Measurements from ENCODE around the gene PTDSS2. TPM values are rescaled to one million over a fixed set of nuclear protein-coding genes. Genes with fewer than 3 reads are reported as not detected.
"Not testable (repeated sequence)": the region's sequence is repeated elsewhere in the genome, so short reads cannot be mapped to it uniquely, and the experiment has no call there.

The PTDSS2 gene
- 10 to 100 TPM; 23.3 to 26.1 TPM for total RNA-seq
- 1 to 10 TPM; 5.5 to 6.3 TPM for polyA plus RNA-seq

DNA sequence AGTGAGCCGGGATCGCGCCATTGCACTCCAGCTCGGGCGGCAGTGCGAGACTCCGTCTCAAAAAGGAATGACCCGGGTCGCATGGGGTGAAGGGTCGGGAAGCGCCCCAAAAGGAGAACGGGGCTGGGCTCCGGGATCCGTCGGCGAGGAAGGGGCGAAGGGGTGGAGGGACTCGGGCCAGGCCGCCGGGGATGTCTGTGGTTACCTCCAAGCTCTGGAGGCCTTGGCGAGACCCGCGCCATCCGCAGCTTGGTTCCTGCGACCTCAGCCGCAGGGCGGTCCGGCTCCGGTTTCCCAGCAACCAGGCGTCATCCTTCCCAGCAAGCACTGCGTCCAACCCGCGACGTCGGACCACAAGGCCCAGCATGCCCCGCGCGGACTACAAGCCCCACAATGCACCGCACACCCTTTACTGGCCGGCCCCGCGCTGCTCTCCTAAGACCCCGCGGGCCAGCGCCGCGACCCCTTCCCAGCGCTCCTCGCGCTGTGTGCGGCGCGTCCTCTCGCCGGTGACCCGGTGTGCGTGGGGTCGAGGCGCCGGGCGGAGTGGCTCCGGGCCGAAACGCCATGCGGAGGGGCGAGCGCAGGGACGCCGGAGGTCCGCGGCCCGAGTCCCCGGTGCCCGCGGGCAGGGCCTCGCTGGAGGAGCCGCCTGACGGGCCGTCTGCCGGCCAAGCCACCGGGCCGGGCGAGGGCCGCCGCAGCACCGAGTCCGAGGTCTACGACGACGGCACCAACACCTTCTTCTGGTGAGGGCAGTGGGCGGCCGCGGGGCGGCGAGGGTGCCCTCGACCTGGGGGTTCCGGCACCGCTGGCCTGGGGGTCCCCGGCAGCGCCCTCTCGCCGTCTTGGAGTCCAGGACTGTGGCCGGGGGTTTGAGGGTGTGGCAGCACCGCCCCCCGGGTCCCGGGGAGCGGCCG is at the start of gene PTDSS2:
TSS of gene PTDSS2 (plus strand) at position 391 of the 920 bp plus-strand sequence. CDS start at position 568, 177 bp downstream.
- Histone ChIP-seq H3K4me3 (ENCODE audit: low read length in 2 of 2) (peak within 1 kb of the TSS; percentile 17 to 90), H3K4me1 (ENCODE audit: insufficient read depth, low read length) (peaks cover 32% of the 10 kb centered on the region), H3K27ac (ENCODE audit: low read depth, low read length) (peak within 1 kb of the TSS; percentile 85), H3K9me3 (ENCODE audit: control insufficient read depth in 1 of 2, low read length in 2 of 2) (no peaks in the 10 kb centered on the region), H3K27me3 (ENCODE audit: insufficient read depth, low read length) (no peaks in the 10 kb centered on the region), H3K36me3 (ENCODE audit: insufficient read depth, low read length) (peaks cover 8% of the 10 kb centered on the region)
- Mint-ChIP-seq H3K4me3 (peak within 1 kb of the TSS; percentile 91 to 99 (median 96)), H3K27me3 (no peaks in the 10 kb centered on the region), H3K27ac (peak within 1 kb of the TSS; percentile 93 to 99 (median 98)), H3K4me1 (peaks cover 13 to 38% (median 25%) of the 10 kb centered on the region in 4 donors), H3K36me3 (peaks cover 0 to 20% of the 10 kb centered on the region in 2 donors), H3K9me3 (no peaks in the 10 kb centered on the region)
- peak; percentile 92 to 96 (median 92) for DNase-seq
- ChIA-PET CTCF (ENCODE audit: partially characterized antibody) (interaction anchor here (0.7 to 7.6 kb wide), 23 partner anchors 10 to 221 kb away, joined by 3 to 103 read pairs (median 5); partner anchors contain the start of genes IFITM2, RNH1 and SIGIRR), POLR2A (ENCODE audit: partially characterized antibody) (interaction anchor here (0.6 to 19.6 kb wide), 27 partner anchors 8 to 292 kb away, joined by 3 to 539 read pairs (median 6); partner anchors contain the start of genes ANO9, BET1L, HRAS and IFITM2)
- intact Hi-C loops (cut with micrococcal nuclease), result loop anchor here (1.0 to 10.0 kb wide), 6 partner anchors 56 to 275 kb away; partner anchors contain the start of genes BET1L and RIC8A

DNA sequence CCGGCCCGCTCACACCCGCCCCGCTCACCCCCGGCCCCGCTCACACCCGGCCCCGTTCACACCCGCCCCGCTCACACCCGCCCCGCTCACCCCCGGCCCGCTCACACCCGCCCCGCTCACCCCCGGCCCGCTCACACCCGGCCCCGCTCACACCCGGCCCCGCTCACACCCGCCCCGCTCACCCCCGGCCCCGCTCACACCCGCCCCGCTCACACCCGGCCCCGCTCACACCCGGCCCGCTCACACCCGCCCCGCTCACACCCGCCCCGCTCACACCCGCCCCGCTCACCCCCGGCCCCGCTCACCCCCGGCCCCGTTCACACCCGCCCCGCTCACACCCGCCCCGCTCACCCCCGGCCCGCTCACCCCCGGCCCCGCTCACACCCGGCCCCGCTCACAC is 48.9 kb upstream of the PTDSS2 start:
- H3K27ac Mint-ChIP-seq; H3K4me3 Mint-ChIP-seq; H3K27ac ChIP-seq (ENCODE audit: low read depth, low read length); H3K27me3 ChIP-seq (ENCODE audit: insufficient read depth, low read length); CTCF ChIA-PET (ENCODE audit: partially characterized antibody); H3K4me3 ChIP-seq (ENCODE audit: low read length in 2 of 2); POLR2A ChIA-PET (ENCODE audit: partially characterized antibody); H3K4me1 ChIP-seq (ENCODE audit: insufficient read depth, low read length); H3K27me3 Mint-ChIP-seq; H3K36me3 Mint-ChIP-seq; H3K4me1 Mint-ChIP-seq; H3K36me3 ChIP-seq (ENCODE audit: insufficient read depth, low read length); H3K9me3 Mint-ChIP-seq; intact Hi-C loops (cut with micrococcal nuclease); H3K9me3 ChIP-seq (ENCODE audit: control insufficient read depth in 1 of 2, low read length in 2 of 2): not testable (repeated sequence)
- peak in 1 of 5 donors; percentile 1 for DNase-seq

DNA sequence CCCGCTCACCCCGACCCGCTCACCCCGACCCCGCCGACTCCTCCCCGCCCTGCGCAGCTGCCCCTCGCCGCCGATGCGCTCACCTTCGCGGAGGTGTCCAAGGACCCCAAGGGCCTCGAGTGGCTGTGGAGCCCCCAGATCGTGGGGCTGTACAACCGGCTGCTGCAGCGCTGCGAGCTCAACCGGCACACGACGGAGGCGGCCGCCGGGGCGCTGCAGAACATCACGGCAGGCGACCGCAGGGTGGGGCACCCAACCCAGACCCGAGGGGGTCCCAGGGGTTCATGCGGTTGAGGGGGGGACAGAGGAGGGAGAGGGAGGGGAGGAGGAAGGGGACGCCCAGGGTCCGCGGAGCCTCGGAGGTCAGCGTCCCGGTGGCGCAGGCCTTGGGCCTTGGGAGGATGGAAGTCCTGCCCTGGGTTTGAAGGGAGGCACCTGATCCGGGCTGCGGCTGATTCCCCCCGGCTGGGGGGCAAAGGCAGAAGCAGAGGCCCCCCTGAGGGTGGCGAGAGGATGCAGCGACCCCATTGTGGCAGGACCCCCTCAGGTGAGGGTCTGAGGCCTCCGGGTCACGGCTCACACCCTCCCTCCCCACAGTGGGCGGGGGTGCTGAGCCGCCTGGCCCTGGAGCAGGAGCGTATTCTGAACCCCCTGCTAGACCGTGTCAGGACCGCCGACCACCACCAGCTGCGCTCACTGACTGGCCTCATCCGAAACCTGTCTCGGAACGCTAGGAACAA is 46.9 kb upstream of the PTDSS2 start:
- CTCF ChIA-PET (ENCODE audit: partially characterized antibody), result interaction anchor here (1.2 to 5.4 kb wide), 2 partner anchors 12 to 47 kb away, joined by 3 to 81 read pairs; partner anchors contain the start of genes PTDSS2 and SIGIRR
- H3K4me1 Mint-ChIP-seq, result peaks cover 0 to 12% (median 3%) of the 10 kb centered on the region in 4 donors
- Histone ChIP-seq H3K4me1 (ENCODE audit: insufficient read depth, low read length) (peaks cover 19% of the 10 kb centered on the region), H3K4me3 (ENCODE audit: low read length in 2 of 2) (no peak overlapping the region), H3K27me3 (ENCODE audit: insufficient read depth, low read length) (no peaks in the 10 kb centered on the region), H3K36me3 (ENCODE audit: insufficient read depth, low read length) (no peaks in the 10 kb centered on the region), H3K9me3 (ENCODE audit: control insufficient read depth in 1 of 2, low read length in 2 of 2) (no peaks in the 10 kb centered on the region), H3K27ac (ENCODE audit: low read depth, low read length) (no peak overlapping the region)
- intact Hi-C loops (cut with micrococcal nuclease), result no loop called here
- peaks cover 0 to 2% of the 10 kb centered on the region in 2 donors for H3K36me3 Mint-ChIP-seq
- H3K27ac Mint-ChIP-seq, result no peak overlapping the region
- H3K4me3 Mint-ChIP-seq, result no peak overlapping the region
- no peak for DNase-seq
- H3K9me3 Mint-ChIP-seq, result no peaks in the 10 kb centered on the region
- POLR2A ChIA-PET (ENCODE audit: partially characterized antibody), result interaction anchor here (6.1 to 16.3 kb wide), 2 partner anchors 13 to 45 kb away, joined by 184 to 539 read pairs; partner anchors contain the start of genes ANO9, PTDSS2 and SIGIRR
- no peaks in the 10 kb centered on the region for H3K27me3 Mint-ChIP-seq

DNA sequence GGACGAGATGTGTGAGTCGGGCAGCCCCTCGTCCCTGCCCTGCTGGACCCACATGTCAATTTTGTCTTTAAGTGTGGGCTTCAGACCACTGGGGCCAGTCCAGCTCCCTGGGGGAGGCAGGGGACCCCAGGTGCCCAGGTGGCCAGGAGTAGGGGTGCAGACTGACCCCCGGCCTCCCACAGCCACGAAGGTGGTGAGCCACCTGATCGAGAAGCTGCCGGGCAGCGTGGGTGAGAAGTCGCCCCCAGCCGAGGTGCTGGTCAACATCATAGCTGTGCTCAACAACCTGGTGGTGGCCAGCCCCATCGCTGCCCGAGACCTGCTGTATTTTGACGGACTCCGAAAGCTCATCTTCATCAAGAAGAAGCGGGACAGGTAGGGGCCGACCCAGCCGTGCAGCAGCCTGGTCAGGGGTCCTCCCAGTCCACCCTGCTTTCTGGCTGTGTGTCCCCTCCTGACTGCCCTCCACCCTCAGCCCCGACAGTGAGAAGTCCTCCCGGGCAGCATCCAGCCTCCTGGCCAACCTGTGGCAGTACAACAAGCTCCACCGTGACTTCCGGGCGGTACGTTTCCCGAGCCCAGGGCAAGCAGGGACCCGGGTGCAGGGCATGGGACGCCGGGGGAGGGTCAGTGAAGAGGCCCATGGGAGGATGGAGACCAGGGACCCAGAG is 46.2 kb upstream of the PTDSS2 start:
- Histone ChIP-seq H3K27ac (ENCODE audit: low read depth, low read length) (no peak overlapping the region), H3K9me3 (ENCODE audit: control insufficient read depth in 1 of 2, low read length in 2 of 2) (no peaks in the 10 kb centered on the region), H3K36me3 (ENCODE audit: insufficient read depth, low read length) (peaks cover 6% of the 10 kb centered on the region), H3K4me3 (ENCODE audit: low read length in 2 of 2) (no peak overlapping the region), H3K27me3 (ENCODE audit: insufficient read depth, low read length) (no peaks in the 10 kb centered on the region), H3K4me1 (ENCODE audit: insufficient read depth, low read length) (peaks cover 21% of the 10 kb centered on the region)
- ChIA-PET POLR2A (ENCODE audit: partially characterized antibody) (interaction anchor here (1.0 to 16.3 kb wide), 3 partner anchors 12 to 201 kb away, joined by 3 to 539 read pairs (median 184); partner anchors contain the start of genes ANO9, PTDSS2 and SIGIRR), CTCF (ENCODE audit: partially characterized antibody) (interaction anchor here (1.2 to 5.4 kb wide), 2 partner anchors 11 to 46 kb away, joined by 3 to 81 read pairs; partner anchors contain the start of genes PTDSS2 and SIGIRR)
- peak overlapping the region in 2 of 7 donors; percentile 46 to 57 for H3K27ac Mint-ChIP-seq
- no peaks in the 10 kb centered on the region for H3K9me3 Mint-ChIP-seq
- H3K36me3 Mint-ChIP-seq, result peaks cover 0 to 2% of the 10 kb centered on the region in 2 donors
- no peaks in the 10 kb centered on the region for H3K27me3 Mint-ChIP-seq
- H3K4me1 Mint-ChIP-seq, result peaks cover 0 to 12% (median 4%) of the 10 kb centered on the region in 4 donors
- no peak overlapping the region for H3K4me3 Mint-ChIP-seq
- no peak for DNase-seq
- intact Hi-C loops (cut with micrococcal nuclease), result no loop called here

DNA sequence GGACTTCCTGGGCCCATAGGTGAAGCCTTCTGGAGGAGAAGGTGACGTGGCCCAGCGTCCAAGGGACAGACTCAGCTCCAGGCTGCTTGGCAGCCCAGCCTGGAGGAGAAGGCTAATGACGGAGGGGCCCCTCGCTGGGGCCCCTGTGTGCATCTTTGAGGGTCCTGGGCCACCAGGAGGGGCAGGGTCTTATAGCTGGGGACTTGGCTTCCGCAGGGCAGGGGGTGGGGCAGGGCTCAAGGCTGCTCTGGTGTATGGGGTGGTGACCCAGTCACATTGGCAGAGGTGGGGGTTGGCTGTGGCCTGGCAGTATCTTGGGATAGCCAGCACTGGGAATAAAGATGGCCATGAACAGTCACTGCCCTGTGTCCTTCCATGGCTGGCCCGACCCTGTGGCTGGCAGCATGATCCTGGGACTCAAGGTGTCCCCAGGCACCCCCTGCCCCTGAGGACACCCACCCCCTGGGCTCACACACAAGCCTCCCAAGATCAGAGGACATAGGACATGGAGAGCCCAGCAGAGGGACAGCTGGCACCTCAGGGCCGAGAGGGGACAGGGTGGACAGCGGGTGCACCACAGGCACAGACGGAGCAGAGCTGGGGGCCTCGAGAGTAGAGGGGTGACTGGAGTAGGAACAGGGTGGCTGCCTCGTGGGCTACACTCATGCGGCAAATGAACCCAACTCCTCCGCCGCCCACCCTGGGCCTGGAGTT is 45.4 kb upstream of the PTDSS2 start:
- H3K4me3 Mint-ChIP-seq, result no peak overlapping the region
- peak overlapping the region in 4 of 7 donors; percentile 46 to 82 (median 66) for H3K27ac Mint-ChIP-seq
- no peaks in the 10 kb centered on the region for H3K9me3 Mint-ChIP-seq
- Histone ChIP-seq H3K36me3 (ENCODE audit: insufficient read depth, low read length) (peaks cover 8% of the 10 kb centered on the region), H3K9me3 (ENCODE audit: control insufficient read depth in 1 of 2, low read length in 2 of 2) (no peaks in the 10 kb centered on the region), H3K27ac (ENCODE audit: low read depth, low read length) (no peak overlapping the region), H3K4me1 (ENCODE audit: insufficient read depth, low read length) (peaks cover 21% of the 10 kb centered on the region), H3K27me3 (ENCODE audit: insufficient read depth, low read length) (no peaks in the 10 kb centered on the region), H3K4me3 (ENCODE audit: low read length in 2 of 2) (no peak overlapping the region)
- H3K36me3 Mint-ChIP-seq, result peaks cover 0 to 2% of the 10 kb centered on the region in 2 donors
- intact Hi-C loops (cut with micrococcal nuclease), result no loop called here
- H3K4me1 Mint-ChIP-seq, result peaks cover 0 to 15% (median 8%) of the 10 kb centered on the region in 4 donors
- ChIA-PET POLR2A (ENCODE audit: partially characterized antibody) (interaction anchor here (0.9 to 16.3 kb wide), 9 partner anchors 8 to 202 kb away, joined by 3 to 539 read pairs (median 21); partner anchors contain the start of genes ANO9, PGGHG, PTDSS2 and SIGIRR), CTCF (ENCODE audit: partially characterized antibody) (interaction anchor here (1.2 to 5.4 kb wide), 3 partner anchors 8 to 45 kb away, joined by 3 to 81 read pairs (median 10); partner anchors contain the start of genes PTDSS2 and SIGIRR)
- no peak for DNase-seq
- H3K27me3 Mint-ChIP-seq, result no peaks in the 10 kb centered on the region

All from CD4-positive, alpha-beta memory T cell (primary cell).